ENCODE data around the gene TRIM54. TPM values are rescaled to one million over a fixed set of nuclear protein-coding genes. Genes with fewer than 3 reads are reported as not detected.

Gene TRIM54
- total RNA-seq, 2 donors from 2014 or later: 97.2 to 136 TPM

- peaks cover 0 to 15% of the 10 kb centered on the region in 2 donors for H3K27me3 ChIP-seq
- no peak overlapping the region for H3K27ac ChIP-seq
- H3K9me3 ChIP-seq: no peaks in the 10 kb centered on the region
- no peak for DNase-seq (ENCODE audit: low spot score)
- peaks cover 17% of the 10 kb centered on the region for H3K36me3 ChIP-seq
- no peak overlapping the region for H3K4me3 ChIP-seq
- H3K4me1 ChIP-seq: peaks cover 0 to 33% of the 10 kb centered on the region in 2 donors
- no peak for TF ChIP-seq CTCF (IDR thresholded peaks at IDR 0.05)
These were observed 25.0 kb downstream of the TRIM54 start for GRCh38 chr2:27307287-27307544.

- peaks cover 17% of the 10 kb centered on the region for H3K36me3 ChIP-seq
- H3K4me3 ChIP-seq: no peak overlapping the region
- peaks cover 0 to 15% of the 10 kb centered on the region in 2 donors for H3K27me3 ChIP-seq
- H3K9me3 ChIP-seq: no peaks in the 10 kb centered on the region
- no peak for DNase-seq (ENCODE audit: low spot score)
- no peak overlapping the region for H3K27ac ChIP-seq
- TF ChIP-seq CTCF (IDR thresholded peaks at IDR 0.05): no peak
- peaks cover 0 to 31% of the 10 kb centered on the region in 2 donors for H3K4me1 ChIP-seq
These were observed 25.5 kb downstream of the TRIM54 start for GRCh38 chr2:27307545-27308358.

- H3K27me3 ChIP-seq: peaks cover 0 to 15% of the 10 kb centered on the region in 2 donors
- no peak for TF ChIP-seq CTCF (IDR thresholded peaks at IDR 0.05)
- DNase-seq (ENCODE audit: low spot score): no peak
- no peak within 1 kb of the TSS for H3K27ac ChIP-seq
- H3K36me3 ChIP-seq: peaks cover 17% of the 10 kb centered on the region
- H3K9me3 ChIP-seq: no peaks in the 10 kb centered on the region
- H3K4me3 ChIP-seq: no peak within 1 kb of the TSS
- H3K4me1 ChIP-seq: peaks cover 0 to 26% of the 10 kb centered on the region in 2 donors
These were observed 26.2 kb downstream of the TRIM54 start, which contains the start of gene UCN for GRCh38 chr2:27308359-27308881. TSS of gene UCN (minus strand) at chr2:27308445. CDS start at chr2:27307895, 550 bp downstream.

GRCh38 chr2:27309651-27310050, 27.4 kb downstream of the TRIM54 start:
- H3K36me3 ChIP-seq: peaks cover 17% of the 10 kb centered on the region
- no peak overlapping the region for H3K27ac ChIP-seq
- H3K27me3 ChIP-seq: peaks cover 0 to 15% of the 10 kb centered on the region in 2 donors
- TF ChIP-seq CTCF (IDR thresholded peaks at IDR 0.05): no peak
- peaks cover 0 to 26% of the 10 kb centered on the region in 2 donors for H3K4me1 ChIP-seq
- no peak for DNase-seq (ENCODE audit: low spot score)
- H3K4me3 ChIP-seq: no peak overlapping the region
- no peaks in the 10 kb centered on the region for H3K9me3 ChIP-seq

GRCh38 chr2:27312152-27312551, 29.9 kb downstream of the TRIM54 start:
- H3K27ac ChIP-seq: no peak overlapping the region
- TF ChIP-seq CTCF (IDR thresholded peaks at IDR 0.05): no peak
- H3K36me3 ChIP-seq: peaks cover 4% of the 10 kb centered on the region
- DNase-seq (ENCODE audit: low spot score): no peak
- no peak overlapping the region for H3K4me3 ChIP-seq
- H3K27me3 ChIP-seq: peaks cover 0 to 12% of the 10 kb centered on the region in 2 donors
- peaks cover 0 to 17% of the 10 kb centered on the region in 2 donors for H3K4me1 ChIP-seq
- no peaks in the 10 kb centered on the region for H3K9me3 ChIP-seq
